Mammary epithelial cell (primary cell): Measurements from ENCODE around the gene PTPRG.

Source experiments
- EZH2 ChIP-seq: IDR thresholded peaks from 2 replicates; pipeline ENCODE4 v1.6.1; 2012; ENCODE audit warnings: low read length, inconsistent platforms, borderline replicate concordance
- TF ChIP-seq, protein P1 (sequence below), 2 donors: IDR thresholded peaks in 1 of 2; conservative IDR thresholded peaks in 1 of 2; 2 replicates each; pipeline ENCODE4 v1.5.1; 2011 to 2012; ENCODE audit warnings: inconsistent platforms in 2 of 2, low read length in 2 of 2, mild to moderate bottlenecking in 2 of 2, control low read depth in 1 of 2, low read depth in 1 of 2; ENCODE audit not compliant: insufficient read depth in 1 of 2; ENCODE audit errors: extremely low read depth in 1 of 2

DNA sequence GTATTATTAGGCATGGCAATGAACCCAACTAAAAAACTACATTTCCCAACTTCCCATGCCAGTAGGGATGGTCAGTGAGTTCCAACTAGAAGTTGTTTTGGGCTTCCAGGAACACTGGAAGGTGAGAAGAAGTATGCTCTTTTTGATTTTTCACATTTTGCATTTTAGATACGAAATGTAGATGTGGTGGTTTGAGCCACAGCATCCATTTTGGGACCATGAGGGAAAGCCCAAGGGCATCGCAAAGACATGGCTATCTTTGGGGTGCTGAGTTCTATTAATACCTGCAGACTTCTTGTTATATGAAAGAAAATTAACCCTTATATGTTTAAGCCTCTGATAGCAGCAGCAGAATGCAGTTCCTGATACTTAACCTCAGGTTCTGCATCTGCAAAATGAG lies 62.9 kb downstream of the PTPRG start:
- TF ChIP-seq, protein P1, sequence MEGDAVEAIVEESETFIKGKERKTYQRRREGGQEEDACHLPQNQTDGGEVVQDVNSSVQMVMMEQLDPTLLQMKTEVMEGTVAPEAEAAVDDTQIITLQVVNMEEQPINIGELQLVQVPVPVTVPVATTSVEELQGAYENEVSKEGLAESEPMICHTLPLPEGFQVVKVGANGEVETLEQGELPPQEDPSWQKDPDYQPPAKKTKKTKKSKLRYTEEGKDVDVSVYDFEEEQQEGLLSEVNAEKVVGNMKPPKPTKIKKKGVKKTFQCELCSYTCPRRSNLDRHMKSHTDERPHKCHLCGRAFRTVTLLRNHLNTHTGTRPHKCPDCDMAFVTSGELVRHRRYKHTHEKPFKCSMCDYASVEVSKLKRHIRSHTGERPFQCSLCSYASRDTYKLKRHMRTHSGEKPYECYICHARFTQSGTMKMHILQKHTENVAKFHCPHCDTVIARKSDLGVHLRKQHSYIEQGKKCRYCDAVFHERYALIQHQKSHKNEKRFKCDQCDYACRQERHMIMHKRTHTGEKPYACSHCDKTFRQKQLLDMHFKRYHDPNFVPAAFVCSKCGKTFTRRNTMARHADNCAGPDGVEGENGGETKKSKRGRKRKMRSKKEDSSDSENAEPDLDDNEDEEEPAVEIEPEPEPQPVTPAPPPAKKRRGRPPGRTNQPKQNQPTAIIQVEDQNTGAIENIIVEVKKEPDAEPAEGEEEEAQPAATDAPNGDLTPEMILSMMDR (conservative IDR thresholded peaks at IDR 0.05 in 1 of 2, IDR thresholded peaks at IDR 0.05 in 1 of 2; ENCODE audit: extremely low read depth in 1 of 2, insufficient read depth in 1 of 2, low read depth in 1 of 2, low read length in 2 of 2), result no peak
- no peak for TF ChIP-seq EZH2
